Measurements from ENCODE around the gene IMPDH1. TPM values are rescaled to one million over a fixed set of nuclear protein-coding genes. Genes with fewer than 3 reads are reported as not detected.

IMPDH1 gene
- total RNA-seq, 4 donors from 2014 or later: 11.9 to 53.3 (median 32.8) TPM

GRCh38 chr7:128396357-128396756 is 13.4 kb downstream of the IMPDH1 start:
- Histone ChIP-seq H3K4me1 (no peaks in the 10 kb centered on the region), H3K4me3 (no peak overlapping the region), H3K9me3 (no peaks in the 10 kb centered on the region), H3K36me3 (no peaks in the 10 kb centered on the region), H3K27me3 (no peaks in the 10 kb centered on the region), H3K27ac (no peak overlapping the region)
- DNase-seq: no peak
- TF ChIP-seq POLR2A (IDR thresholded peaks at IDR 0.05): no peak
- no peak for TF ChIP-seq CTCF (IDR thresholded peaks at IDR 0.05)
- intact Hi-C loops (cut with DNase I; ENCODE audit: low total_unique reads): no loop called here

- Histone ChIP-seq H3K36me3 (no peaks in the 10 kb centered on the region), H3K4me1 (no peaks in the 10 kb centered on the region), H3K9me3 (no peaks in the 10 kb centered on the region), H3K4me3 (no peak overlapping the region), H3K27ac (no peak overlapping the region), H3K27me3 (no peaks in the 10 kb centered on the region)
- intact Hi-C loops (cut with DNase I; ENCODE audit: low total_unique reads): no loop called here
- TF ChIP-seq POLR2A (IDR thresholded peaks at IDR 0.05) (no peak), CTCF (IDR thresholded peaks at IDR 0.05) (no peak)
- no peak for DNase-seq
These were observed 14.0 kb downstream of the IMPDH1 start for GRCh38 chr7:128395748-128396147.

GRCh38 chr7:128394904-128395496 is 14.8 kb downstream of the IMPDH1 start:
- Histone ChIP-seq H3K36me3 (no peaks in the 10 kb centered on the region), H3K27me3 (no peaks in the 10 kb centered on the region), H3K4me1 (no peaks in the 10 kb centered on the region), H3K4me3 (no peak overlapping the region), H3K27ac (no peak overlapping the region), H3K9me3 (no peaks in the 10 kb centered on the region)
- no peak for TF ChIP-seq POLR2A (IDR thresholded peaks at IDR 0.05)
- TF ChIP-seq CTCF (IDR thresholded peaks at IDR 0.05): no peak
- intact Hi-C loops (cut with DNase I; ENCODE audit: low total_unique reads): no loop called here
- no peak for DNase-seq

- DNase-seq: no peak
These were observed 16.1 kb downstream of the IMPDH1 start for GRCh38 chr7:128393526-128394330.

More at GRCh38 chr7:128393526-128394330, 16.1 kb downstream of the IMPDH1 start:
- Histone ChIP-seq H3K9me3 (no peaks in the 10 kb centered on the region), H3K4me1 (no peaks in the 10 kb centered on the region), H3K4me3 (no peak overlapping the region), H3K27ac (no peak overlapping the region), H3K27me3 (no peaks in the 10 kb centered on the region), H3K36me3 (no peaks in the 10 kb centered on the region)
- TF ChIP-seq POLR2A (IDR thresholded peaks at IDR 0.05) (no peak), CTCF (IDR thresholded peaks at IDR 0.05) (no peak)
- intact Hi-C loops (cut with DNase I; ENCODE audit: low total_unique reads): no loop called here
